Measurements from ENCODE around the gene HOGA1.

Gene HOGA1

DNA sequence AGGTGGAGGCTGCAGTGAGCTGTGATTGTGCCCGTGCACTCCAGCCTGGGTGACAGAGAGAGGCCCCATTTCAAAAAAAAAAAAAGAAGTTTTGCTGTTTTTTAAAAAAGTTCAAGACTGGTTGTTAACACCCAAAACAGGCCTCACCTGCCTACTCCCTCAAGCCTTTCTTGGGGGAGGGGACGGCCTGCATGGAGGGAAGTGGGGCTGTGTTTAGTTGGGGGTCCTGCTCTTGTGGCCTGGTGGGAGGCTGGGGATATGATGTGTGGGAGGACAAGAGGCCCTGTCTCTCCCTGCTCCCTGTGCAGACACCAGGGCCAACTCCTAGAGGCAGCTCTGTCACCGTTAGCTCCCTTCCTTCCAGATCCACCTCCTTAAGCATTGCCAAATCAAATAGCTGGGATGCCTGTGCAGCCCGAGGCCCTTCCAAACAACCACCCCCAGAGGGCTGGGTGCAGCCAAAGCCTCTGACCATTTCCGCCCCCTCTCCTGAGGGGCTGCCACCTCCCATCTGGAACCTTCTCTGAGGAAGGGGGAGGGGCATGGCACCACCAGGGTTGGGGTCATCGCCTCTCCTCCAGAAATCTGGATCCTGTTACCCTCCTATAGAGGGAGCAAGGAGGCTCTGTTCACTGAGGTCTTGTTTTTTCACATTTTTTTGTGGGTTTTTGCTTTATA lies 44.5 kb upstream of the HOGA1 start:
- no peak for DNase-seq (ENCODE audit: extremely low read depth, insufficient read length)
- Histone ChIP-seq H3K36me3 (ENCODE audit: control insufficient read depth, insufficient read depth, low read length) (no peaks in the 10 kb centered on the region), H3K4me3 (replicated peaks; ENCODE audit: low read depth, low read length) (no peak overlapping the region), H3K27me3 (replicated peaks; ENCODE audit: control insufficient read depth, insufficient read depth, low read length) (no peaks in the 10 kb centered on the region)
- no peak for TF ChIP-seq CTCF (IDR thresholded peaks at IDR 0.05; ENCODE audit: insufficient read depth, low read length, poor library complexity, severe bottlenecking)

GRCh38 chr10:97540669-97541500 lies 43.3 kb upstream of the HOGA1 start:
- DNase-seq (ENCODE audit: extremely low read depth, insufficient read length), result no peak
- TF ChIP-seq CTCF (IDR thresholded peaks at IDR 0.05; ENCODE audit: insufficient read depth, low read length, poor library complexity, severe bottlenecking), result no peak

DNA sequence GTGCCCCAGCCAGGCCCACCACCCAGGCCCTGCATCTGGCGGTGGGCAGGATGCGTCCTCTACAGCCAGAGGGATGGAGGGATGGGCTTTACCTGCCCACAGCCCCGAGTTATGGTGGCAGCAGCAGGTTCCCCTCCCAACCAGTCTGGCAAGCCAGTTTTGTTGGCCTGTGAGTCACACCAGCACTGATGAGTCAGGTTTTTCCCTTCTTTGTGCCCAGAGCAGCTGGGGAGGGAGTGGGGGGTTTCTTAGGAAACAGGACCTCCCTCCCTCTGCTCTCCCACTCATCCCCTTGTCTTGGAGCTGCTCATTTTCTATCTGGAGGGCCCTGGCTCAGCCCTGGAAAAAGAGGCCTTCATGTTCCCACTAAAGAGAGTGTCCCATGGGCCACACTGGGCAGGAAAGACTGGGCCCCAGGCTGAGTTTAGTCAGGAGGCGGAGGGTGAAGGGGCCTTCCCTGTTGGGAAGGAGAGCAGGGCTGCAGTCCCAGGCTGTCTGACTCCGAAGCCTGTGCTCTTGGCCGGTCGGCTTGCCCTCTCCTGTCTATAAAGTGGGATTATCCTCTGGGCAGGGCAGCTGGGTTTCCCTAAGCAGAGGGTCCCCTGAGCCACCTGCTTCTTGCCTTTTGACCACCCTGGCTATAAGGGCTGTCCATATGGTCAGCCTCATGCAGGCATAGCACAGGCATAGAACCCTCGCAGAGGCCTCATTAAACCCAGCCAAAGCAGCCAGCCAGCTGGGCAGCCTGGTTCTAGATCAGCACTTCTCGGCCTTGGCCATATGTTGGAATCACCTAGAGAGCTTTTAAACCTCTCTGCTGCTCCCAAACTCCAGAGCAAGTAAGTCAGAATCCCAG lies 41.8 kb upstream of the HOGA1 start:
- H3K36me3 ChIP-seq (ENCODE audit: control insufficient read depth, insufficient read depth, low read length), result no peaks in the 10 kb centered on the region
- no peaks in the 10 kb centered on the region for H3K27me3 ChIP-seq (replicated peaks; ENCODE audit: control insufficient read depth, insufficient read depth, low read length)
- no peak overlapping the region for H3K4me3 ChIP-seq (replicated peaks; ENCODE audit: low read depth, low read length)
- TF ChIP-seq CTCF (IDR thresholded peaks at IDR 0.05; ENCODE audit: insufficient read depth, low read length, poor library complexity, severe bottlenecking), result no peak
- no peak for DNase-seq (ENCODE audit: extremely low read depth, insufficient read length)

More at GRCh38 chr10:97540669-97541500, 43.3 kb upstream of the HOGA1 start:
- Histone ChIP-seq H3K36me3 (ENCODE audit: control insufficient read depth, insufficient read depth, low read length) (no peaks in the 10 kb centered on the region), H3K27me3 (replicated peaks; ENCODE audit: control insufficient read depth, insufficient read depth, low read length) (no peaks in the 10 kb centered on the region), H3K4me3 (replicated peaks; ENCODE audit: low read depth, low read length) (no peak overlapping the region)

GRCh38 chr10:97543025-97543546 lies 41.1 kb upstream of the HOGA1 start:
- no peaks in the 10 kb centered on the region for H3K27me3 ChIP-seq (replicated peaks; ENCODE audit: control insufficient read depth, insufficient read depth, low read length)
- no peak for TF ChIP-seq CTCF (IDR thresholded peaks at IDR 0.05; ENCODE audit: insufficient read depth, low read length, poor library complexity, severe bottlenecking)
- DNase-seq (ENCODE audit: extremely low read depth, insufficient read length), result no peak
- no peaks in the 10 kb centered on the region for H3K36me3 ChIP-seq (ENCODE audit: control insufficient read depth, insufficient read depth, low read length)
- H3K4me3 ChIP-seq (replicated peaks; ENCODE audit: low read depth, low read length), result no peak overlapping the region

DNA sequence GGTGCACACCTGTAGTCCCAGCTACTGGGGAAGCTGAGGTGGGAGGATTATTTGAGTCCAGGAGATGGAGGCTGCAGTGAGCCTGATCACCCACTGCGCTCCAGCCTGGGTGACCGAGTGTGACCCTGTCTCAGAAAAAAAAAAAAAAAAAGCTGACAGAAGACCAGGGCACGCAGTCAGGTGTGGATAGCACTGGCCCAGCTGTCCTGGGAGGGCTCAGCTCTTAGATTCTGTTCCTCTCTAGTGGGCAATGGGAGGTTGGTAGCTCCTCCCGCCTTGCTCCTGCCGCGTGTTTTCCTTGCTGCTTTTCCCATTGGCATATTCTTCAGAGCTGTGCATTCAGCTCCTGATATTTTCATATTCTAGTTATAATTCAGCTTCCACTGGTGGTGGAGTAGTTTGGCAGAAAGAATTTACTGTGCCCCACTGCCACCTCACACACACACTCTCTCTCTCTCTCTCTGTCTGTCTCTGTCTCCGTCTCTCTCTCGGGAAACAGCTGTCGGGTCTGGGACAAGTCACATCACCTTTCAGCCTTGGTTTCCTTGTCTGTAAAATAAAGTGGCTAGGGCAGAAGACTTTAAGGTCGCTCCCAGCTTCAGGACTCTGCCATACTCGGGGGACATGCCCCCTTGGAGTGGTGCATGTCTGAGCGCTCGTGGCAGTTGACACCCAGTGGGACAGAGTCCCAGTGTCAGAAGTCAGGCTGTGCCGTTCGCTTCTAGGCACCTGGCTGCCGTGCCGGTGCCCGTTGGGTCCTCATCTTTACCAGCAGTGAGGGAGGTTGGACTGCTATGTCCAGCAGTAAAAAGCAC lies 37.5 kb upstream of the HOGA1 start:
- no peak for TF ChIP-seq CTCF (IDR thresholded peaks at IDR 0.05; ENCODE audit: insufficient read depth, low read length, poor library complexity, severe bottlenecking)
- no peaks in the 10 kb centered on the region for H3K27me3 ChIP-seq (replicated peaks; ENCODE audit: control insufficient read depth, insufficient read depth, low read length)
- no peak overlapping the region for H3K4me3 ChIP-seq (replicated peaks; ENCODE audit: low read depth, low read length)
- no peak for DNase-seq (ENCODE audit: extremely low read depth, insufficient read length)
- H3K36me3 ChIP-seq (ENCODE audit: control insufficient read depth, insufficient read depth, low read length), result no peaks in the 10 kb centered on the region
